ENCODE measurements around the gene ZNF500.

DNA sequence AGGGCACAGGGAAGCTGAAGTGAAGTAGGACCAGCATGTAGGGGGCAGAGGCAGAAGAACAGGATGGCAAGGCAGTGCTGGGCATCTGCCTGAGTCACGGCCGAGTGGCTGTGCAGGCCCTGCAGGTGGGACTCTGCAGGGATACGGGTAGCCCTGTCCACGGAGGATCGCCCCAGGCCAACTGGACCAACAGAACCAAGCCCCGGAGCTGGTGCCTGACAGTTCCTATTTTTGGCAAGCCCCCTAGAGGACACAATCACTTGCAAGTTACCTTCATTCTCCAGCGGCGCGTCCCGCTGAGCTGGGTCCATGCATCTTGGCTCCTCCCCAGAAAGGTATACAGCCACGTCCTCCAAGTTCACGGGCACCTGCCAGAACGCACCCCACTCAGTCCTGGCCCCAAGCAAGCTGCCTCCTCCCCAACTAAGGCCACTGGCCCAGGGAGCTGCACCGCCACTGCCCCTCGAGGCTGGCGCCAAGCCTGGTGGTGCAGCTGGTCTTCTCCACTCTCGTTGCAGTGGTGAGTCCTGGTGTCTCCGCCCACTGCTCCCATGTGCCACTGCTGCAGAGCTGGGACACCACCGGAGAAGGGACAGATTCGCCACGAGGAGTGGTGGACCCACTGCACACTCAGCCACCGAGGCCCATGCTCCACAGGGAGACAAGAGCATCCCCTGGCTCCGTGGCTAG is 6.6 kb downstream of the ZNF500 start:
- TF ChIP-seq POLR2AphosphoS5 (IDR thresholded peaks at IDR 0.05) = no peak
- TF ChIP-seq, protein P1, sequence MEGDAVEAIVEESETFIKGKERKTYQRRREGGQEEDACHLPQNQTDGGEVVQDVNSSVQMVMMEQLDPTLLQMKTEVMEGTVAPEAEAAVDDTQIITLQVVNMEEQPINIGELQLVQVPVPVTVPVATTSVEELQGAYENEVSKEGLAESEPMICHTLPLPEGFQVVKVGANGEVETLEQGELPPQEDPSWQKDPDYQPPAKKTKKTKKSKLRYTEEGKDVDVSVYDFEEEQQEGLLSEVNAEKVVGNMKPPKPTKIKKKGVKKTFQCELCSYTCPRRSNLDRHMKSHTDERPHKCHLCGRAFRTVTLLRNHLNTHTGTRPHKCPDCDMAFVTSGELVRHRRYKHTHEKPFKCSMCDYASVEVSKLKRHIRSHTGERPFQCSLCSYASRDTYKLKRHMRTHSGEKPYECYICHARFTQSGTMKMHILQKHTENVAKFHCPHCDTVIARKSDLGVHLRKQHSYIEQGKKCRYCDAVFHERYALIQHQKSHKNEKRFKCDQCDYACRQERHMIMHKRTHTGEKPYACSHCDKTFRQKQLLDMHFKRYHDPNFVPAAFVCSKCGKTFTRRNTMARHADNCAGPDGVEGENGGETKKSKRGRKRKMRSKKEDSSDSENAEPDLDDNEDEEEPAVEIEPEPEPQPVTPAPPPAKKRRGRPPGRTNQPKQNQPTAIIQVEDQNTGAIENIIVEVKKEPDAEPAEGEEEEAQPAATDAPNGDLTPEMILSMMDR (IDR thresholded peaks at IDR 0.05) = no peak
